Breast epithelium (tissue), 3 donors: ENCODE data around the gene SLC25A27.

Experiments used
- POLR2AphosphoS5 ChIP-seq, 3 donors: sonication (generic); formaldehyde crosslinking; IDR thresholded peaks; one replicate each; pipeline ENCODE4 v1.6.1; 2017; ENCODE audit warnings: antibody characterized with exemption in 3 of 3
- TF ChIP-seq, protein P1 (sequence below), 3 donors: fragments of 450-650 bp; IDR thresholded peaks; one replicate each; pipeline ENCODE4 v1.5.1; 2016 to 2017; ENCODE audit warnings: antibody characterized with exemption in 3 of 3, mild to moderate bottlenecking in 3 of 3, moderate library complexity in 3 of 3

GRCh38 chr6:46706464-46706863, 53.7 kb downstream of the SLC25A27 start:
- TF ChIP-seq, protein P1, sequence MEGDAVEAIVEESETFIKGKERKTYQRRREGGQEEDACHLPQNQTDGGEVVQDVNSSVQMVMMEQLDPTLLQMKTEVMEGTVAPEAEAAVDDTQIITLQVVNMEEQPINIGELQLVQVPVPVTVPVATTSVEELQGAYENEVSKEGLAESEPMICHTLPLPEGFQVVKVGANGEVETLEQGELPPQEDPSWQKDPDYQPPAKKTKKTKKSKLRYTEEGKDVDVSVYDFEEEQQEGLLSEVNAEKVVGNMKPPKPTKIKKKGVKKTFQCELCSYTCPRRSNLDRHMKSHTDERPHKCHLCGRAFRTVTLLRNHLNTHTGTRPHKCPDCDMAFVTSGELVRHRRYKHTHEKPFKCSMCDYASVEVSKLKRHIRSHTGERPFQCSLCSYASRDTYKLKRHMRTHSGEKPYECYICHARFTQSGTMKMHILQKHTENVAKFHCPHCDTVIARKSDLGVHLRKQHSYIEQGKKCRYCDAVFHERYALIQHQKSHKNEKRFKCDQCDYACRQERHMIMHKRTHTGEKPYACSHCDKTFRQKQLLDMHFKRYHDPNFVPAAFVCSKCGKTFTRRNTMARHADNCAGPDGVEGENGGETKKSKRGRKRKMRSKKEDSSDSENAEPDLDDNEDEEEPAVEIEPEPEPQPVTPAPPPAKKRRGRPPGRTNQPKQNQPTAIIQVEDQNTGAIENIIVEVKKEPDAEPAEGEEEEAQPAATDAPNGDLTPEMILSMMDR (IDR thresholded peaks at IDR 0.05): no peak
- no peak for TF ChIP-seq POLR2AphosphoS5 (IDR thresholded peaks at IDR 0.05)
